GM10248 (cell line): ENCODE measurements around the gene FBXL2.

Experiments used
- CTCF ChIA-PET: fragments of 300-600 bp; sonication (Branson Sonifier 250); formaldehyde crosslinking; extraction: SDS; loops from one replicate; lab custom pipeline; 2021; ENCODE audit warnings: antibody characterized with exemption; lab: Yijun Ruan, JAX
- POLR2A ChIA-PET: fragments of 350-650 bp; sonication (Branson Sonifier 250); formaldehyde crosslinking; extraction: SDS; loops from one replicate; lab custom pipeline; 2020; ENCODE audit warnings: antibody characterized with exemption; lab: Yijun Ruan, JAX
- DNase-seq: peaks from one replicate; pipeline ENCODE4 v3.0.0; 2012; ENCODE audit errors: extremely low spot score
- TF ChIP-seq, protein P1 (sequence below): IDR thresholded peaks from 2 replicates; pipeline ENCODE4 v1.5.1; 2012; ENCODE audit warnings: mild to moderate bottlenecking, low read depth; ENCODE audit errors: extremely low read depth, missing control alignments, control extremely low read depth

FBXL2 gene

DNA sequence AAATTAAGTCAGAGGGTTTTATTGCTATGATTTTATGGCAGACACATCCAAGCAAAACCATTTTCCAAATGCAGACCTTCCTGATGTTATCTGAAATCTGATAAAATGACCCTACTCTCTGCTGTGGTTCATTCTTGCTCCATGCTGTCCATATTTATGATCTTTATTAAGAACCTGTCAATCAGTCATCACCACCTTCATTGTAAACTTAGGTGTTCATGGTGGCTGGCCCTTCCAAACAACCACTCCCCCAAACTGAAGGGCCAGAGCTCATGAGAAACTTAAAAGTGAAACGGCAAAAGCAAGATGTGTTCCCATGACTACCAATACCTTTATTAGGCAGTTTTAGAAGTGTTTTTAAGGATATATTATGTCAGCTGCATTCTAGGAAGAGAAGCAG, 109.4 kb downstream of the FBXL2 start:
- CTCF ChIA-PET: interaction anchor here (1.3 to 5.7 kb wide), 5 partner anchors 9 to 255 kb away, joined by 4 to 39 read pairs (median 11); no protein-coding TSS in a partner anchor

DNA sequence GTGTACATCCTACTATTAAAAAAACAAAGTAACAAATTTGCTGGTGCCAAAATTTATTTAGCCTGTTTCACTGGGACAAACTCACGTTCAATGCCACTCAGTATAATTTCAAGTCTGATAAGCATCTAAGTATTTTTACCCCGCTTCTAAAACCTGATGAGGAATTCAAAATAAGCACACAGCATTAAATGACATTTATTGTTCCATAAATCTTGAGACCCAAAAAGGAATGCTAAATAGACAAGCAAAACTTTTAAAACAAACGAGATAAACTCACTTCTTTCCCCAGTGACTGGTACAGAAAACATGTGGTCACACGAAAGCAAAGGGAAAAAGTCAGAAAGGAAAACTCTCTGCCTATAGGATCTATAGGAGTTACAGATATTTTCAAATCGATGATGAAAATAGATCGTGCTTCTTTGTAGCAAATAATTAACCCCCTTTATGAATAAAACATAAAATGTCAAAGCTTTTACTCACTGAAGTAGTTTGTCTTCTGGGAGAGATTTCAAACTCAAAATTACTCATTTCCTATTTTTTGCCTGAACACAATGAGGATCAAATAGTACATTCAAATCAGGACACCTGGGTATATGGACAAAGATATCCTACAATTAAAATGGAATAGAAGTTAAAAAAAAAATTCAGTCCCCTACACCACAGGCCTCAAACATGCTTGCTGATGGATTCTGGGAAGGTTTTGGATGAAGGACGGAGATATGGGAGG, 111.3 kb downstream of the FBXL2 start:
- TF ChIP-seq, protein P1, sequence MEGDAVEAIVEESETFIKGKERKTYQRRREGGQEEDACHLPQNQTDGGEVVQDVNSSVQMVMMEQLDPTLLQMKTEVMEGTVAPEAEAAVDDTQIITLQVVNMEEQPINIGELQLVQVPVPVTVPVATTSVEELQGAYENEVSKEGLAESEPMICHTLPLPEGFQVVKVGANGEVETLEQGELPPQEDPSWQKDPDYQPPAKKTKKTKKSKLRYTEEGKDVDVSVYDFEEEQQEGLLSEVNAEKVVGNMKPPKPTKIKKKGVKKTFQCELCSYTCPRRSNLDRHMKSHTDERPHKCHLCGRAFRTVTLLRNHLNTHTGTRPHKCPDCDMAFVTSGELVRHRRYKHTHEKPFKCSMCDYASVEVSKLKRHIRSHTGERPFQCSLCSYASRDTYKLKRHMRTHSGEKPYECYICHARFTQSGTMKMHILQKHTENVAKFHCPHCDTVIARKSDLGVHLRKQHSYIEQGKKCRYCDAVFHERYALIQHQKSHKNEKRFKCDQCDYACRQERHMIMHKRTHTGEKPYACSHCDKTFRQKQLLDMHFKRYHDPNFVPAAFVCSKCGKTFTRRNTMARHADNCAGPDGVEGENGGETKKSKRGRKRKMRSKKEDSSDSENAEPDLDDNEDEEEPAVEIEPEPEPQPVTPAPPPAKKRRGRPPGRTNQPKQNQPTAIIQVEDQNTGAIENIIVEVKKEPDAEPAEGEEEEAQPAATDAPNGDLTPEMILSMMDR: no peak
- ChIA-PET CTCF (interaction anchor here (1.1 to 3.6 kb wide), 3 partner anchors 10 to 315 kb away, joined by 3 to 26 read pairs (median 4); no protein-coding TSS in a partner anchor), POLR2A (no interaction called here)
- DNase-seq: no peak

More for the DNA sequence above, 109.4 kb downstream of the FBXL2 start:
- no peak for DNase-seq
- POLR2A ChIA-PET: no interaction called here
- TF ChIP-seq, protein P1: no peak

DNA sequence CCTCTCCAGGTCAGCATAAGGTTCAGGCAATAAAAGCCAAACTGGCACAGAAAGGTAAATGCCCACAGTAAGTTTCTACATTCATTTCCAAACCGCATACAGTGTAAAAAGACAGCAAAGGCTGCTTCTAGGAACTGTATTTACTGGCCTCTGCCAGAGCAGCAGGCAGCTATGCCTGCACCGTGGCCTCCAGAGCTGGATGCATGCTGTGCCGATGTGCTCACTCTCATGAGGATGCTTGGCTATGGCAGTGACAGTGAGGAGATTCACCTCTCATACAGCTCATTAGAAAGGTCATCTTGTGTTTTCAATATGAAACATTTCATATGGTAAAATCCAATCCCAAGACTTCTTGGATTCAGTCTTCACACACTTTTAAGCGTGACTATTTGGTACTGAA, 112.7 kb downstream of the FBXL2 start:
- ChIA-PET CTCF (interaction anchor here (1.2 to 3.6 kb wide), 3 partner anchors 12 to 493 kb away, joined by 3 to 26 read pairs (median 6); no protein-coding TSS in a partner anchor), POLR2A (interaction anchor here (0.6 kb wide), 1 partner anchor 19 kb away, joined by 3 read pairs; no protein-coding TSS in a partner anchor)
- TF ChIP-seq, protein P1: no peak
- DNase-seq: no peak

DNA sequence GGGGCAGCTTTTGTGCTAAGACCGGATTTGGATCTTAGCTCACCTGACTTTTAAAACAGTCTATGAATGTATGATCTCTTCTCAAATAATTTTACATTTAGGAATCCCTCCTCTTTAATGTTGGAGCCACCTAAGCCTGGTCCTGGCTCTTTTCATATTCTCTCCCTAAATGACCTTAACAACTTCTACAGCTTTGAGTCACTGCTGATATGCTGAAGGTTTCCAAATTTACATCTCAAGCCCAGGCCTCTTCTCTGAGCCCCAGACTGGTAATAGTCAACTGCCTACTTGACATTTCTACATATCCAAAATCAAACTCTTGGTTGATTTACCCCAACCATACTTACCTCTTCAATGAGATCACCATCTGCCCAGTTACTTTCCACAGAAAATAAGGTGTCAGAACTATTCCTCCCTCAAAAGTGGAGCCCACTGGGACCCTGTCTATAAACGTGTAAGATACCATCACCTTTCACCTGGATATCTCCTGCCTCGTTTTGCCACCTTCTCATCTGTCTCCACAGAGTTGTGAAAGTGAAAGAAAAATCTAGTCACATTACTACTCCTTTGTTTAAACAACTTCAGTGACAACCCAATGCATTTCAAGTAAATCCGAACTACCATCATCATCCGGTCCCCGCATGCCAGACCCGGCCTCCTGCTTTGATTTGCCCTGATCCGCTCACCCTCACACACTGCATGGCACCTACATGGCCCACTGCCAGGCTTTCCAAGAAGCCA, 114.2 kb downstream of the FBXL2 start:
- ChIA-PET POLR2A (no interaction called here), CTCF (interaction anchor here (2.3 to 3.6 kb wide), 2 partner anchors 10 to 19 kb away, joined by 6 to 26 read pairs; no protein-coding TSS in a partner anchor)
- TF ChIP-seq, protein P1: no peak
- no peak for DNase-seq

DNA sequence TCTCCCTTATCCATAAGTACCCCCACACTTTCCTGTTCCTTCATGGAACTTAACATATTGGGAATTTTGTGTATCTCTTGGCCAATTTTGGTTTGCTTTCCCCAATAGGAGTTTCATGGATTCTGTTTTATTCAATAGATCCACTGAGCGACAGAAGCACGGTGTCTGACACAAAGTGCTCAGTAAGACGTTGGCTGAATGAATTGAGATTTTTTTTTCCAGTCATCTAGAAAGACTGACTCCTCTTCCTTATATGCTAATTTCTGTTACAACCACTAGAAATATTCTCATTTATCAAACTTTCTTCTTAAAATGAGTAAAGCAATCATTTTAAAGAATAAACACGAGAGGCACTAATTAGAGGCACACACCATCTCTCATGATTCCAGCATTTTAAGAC, 114.9 kb downstream of the FBXL2 start:
- no peak for DNase-seq
- TF ChIP-seq, protein P1: no peak
- CTCF ChIA-PET: interaction anchor here (2.3 kb wide), 1 partner anchor 9 kb away, joined by 6 read pairs; no protein-coding TSS in a partner anchor
- POLR2A ChIA-PET: no interaction called here

DNA sequence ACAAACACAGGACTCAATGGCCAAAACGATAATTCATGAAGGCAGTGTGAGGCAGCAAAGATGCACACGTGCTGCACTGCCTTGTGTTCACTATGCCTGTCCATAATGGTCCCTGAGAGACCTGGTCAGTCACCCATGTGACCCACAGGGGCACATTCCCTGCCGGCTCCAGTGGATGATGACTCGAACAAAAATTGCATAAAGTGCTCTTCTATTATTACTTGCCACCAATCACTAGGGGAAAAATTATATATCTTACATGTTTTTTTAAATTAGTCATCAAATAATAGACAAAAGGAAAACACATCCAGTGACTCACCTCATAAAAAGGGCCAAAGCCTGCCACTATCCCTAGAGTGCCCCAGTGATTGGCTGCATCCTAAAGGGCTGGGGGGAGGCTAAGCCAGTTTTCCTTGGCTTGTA, 115.5 kb downstream of the FBXL2 start:
- ChIA-PET CTCF (no interaction called here), POLR2A (no interaction called here)
- TF ChIP-seq, protein P1: no peak
- no peak for DNase-seq
